Epidermal melanocyte (primary cell): ENCODE data around the gene ICAM1.
"Not testable (repeated sequence)": the region's sequence is repeated elsewhere in the genome, so short reads cannot be mapped to it uniquely, and the experiment has no call there.

Source experiments
- DNase-seq: peaks from one replicate; pipeline ENCODE4 v3.0.0; 2011; ENCODE audit warnings: low spot score; ENCODE audit not compliant: insufficient read length

Gene ICAM1, protein sequence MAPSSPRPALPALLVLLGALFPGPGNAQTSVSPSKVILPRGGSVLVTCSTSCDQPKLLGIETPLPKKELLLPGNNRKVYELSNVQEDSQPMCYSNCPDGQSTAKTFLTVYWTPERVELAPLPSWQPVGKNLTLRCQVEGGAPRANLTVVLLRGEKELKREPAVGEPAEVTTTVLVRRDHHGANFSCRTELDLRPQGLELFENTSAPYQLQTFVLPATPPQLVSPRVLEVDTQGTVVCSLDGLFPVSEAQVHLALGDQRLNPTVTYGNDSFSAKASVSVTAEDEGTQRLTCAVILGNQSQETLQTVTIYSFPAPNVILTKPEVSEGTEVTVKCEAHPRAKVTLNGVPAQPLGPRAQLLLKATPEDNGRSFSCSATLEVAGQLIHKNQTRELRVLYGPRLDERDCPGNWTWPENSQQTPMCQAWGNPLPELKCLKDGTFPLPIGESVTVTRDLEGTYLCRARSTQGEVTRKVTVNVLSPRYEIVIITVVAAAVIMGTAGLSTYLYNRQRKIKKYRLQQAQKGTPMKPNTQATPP

DNA sequence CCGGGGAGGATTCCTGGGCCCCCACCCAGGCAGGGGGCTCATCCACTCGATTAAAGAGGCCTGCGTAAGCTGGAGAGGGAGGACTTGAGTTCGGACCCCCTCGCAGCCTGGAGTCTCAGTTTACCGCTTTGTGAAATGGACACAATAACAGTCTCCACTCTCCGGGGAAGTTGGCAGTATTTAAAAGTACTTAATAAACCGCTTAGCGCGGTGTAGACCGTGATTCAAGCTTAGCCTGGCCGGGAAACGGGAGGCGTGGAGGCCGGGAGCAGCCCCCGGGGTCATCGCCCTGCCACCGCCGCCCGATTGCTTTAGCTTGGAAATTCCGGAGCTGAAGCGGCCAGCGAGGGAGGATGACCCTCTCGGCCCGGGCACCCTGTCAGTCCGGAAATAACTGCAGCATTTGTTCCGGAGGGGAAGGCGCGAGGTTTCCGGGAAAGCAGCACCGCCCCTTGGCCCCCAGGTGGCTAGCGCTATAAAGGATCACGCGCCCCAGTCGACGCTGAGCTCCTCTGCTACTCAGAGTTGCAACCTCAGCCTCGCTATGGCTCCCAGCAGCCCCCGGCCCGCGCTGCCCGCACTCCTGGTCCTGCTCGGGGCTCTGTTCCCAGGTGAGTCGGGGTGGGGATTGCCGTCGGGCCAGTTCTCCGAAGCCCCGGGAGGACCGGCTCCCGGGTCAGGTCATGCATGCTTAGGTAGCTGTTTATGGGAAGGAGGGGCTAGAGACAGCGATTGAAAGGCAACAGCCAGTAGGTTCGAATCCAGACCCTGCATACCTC lies at the start of gene ICAM1:
Gene ICAM1, plus strand, starts transcription at position 505 of the 779 bp plus-strand sequence. Its CDS starts 40 bp downstream, at position 545.
- no peak for DNase-seq

DNA sequence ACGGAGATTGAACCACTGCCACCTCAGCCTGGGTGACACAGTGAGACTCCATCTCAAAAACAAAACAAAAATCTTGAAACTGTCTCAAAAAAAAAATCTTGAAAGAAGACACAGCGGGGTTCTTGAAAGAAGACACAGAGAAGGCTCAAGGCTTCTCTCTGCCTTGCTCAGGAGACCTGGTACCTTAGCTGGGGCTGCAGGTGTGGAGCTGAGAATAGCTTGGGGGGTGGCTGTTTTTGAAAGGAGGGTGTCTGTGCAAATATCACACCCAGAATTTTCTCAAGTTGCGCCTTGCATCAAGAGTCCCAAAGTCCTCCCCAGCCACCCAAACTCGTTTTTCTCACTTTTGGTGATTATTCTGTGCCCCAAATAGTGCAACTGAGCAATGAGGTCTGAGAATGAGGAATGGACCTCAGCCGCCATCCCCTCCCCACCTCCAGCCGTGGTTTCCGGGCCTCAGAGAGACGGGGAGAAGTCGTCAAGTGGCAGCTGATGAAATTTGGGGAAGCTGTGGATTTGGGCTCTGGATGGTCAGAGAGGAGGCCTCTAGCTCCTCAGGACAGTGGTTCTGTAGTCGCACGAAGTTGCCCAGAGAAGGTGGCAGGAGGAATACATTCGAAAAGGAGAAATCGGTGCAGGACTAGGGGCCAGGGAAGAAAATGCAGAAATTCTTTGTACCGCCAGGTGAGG lies 48.6 kb upstream of the ICAM1 start:
- DNase-seq: no peak

DNA sequence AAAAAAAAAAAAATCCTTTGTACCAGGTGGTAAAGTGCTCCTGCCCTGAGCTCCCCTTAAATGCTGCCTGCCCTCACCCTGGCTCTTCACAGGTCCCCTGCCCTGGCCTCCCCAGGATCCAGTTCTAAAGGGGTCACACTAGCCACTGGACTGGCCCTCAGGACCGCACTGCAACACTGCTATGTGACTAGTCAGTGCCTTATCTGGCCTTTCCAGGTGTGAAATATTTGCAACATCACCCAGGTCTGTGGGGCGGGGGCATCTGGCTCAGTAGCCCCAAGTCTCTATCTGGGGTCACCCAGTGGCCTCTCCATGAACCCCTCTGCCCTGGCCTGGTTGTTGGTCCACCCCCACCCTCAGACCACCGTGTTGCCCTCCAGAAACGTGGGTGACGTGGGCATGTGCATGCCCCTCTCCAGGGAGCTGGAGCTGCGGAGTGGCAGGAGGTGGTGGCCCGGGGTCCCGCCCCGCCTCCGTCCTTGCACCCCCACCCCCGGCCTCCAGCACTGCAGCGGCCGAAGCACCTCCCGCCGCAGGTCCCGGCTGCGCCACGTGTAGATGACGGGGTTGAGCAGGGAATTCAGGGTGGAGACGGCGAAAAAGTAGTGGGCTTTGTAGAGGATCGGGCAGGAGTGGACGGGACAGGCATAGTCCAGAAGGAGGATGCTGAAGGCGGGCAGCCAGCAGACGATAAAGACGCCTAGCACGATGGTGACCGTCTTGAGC lies 47.3 kb upstream of the ICAM1 start:
- DNase-seq: no peak

DNA sequence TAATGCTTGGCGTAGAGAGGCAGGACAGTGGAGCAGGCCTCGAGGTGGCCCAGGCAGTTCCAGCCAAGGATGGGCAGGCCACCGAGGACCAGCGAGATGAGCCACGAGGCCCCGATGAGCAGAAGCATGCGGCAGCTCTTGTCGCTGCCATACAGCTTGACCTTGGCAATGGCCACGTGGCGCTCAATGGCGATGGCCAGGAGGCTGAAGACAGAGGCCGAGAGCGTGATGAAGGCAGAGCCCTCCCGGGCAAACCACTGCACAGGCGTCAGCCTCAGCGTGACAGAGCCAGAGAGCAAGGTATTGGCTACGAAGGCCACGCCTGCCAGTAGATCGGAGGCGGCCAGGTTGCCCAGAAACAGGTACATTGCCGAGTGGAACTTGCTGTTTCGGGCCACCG lies 46.6 kb upstream of the ICAM1 start:
- DNase-seq: no peak

DNA sequence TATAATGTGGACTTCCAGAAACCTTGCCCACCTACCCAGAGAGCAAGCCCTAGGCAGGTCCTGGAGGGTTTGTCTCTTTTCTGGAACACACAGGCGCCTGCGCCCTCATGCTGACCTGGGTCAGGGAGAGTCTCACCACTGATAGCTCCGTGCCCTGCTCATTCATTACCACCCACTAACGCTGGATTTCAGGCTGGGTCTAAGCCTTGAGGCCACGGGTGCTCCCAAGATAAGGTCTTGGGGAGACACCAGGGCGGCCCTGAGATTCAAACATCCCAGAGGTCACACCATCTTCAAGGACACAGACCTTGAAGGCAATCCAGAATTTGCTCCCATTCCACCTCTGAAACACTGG lies 44.9 kb upstream of the ICAM1 start:
- no peak for DNase-seq

DNA sequence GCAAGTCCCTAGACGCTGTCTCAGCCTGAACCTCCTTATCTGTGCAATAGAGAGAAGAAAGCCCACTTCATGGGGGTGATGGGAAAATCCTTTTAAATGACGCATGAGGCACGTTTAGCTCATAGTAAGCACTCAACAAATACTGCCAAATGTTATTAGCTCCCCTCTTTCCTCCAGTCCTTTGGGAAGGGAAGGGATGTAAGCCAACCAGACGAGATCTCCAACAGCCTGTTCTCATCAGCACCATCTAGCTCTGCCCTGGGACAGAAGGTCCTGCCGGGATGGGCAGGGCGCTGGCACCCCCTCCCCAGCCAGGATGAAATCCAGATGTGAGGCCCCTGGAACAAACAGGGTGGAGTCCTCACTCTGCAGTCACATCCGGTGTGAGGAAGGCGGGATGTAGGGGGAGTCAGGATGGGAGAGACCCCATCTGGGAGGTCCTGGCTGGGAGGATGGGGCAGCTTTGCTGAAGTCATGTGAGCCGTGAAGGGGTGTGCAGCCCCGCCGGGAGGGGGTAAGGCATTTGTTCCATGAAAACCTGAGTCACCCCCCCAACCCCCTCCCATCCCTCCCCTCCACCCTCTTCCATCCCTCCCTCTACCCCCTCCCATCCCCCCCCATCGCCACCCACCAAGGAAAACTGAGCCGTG lies 44.4 kb upstream of the ICAM1 start:
- no peak for DNase-seq

DNA sequence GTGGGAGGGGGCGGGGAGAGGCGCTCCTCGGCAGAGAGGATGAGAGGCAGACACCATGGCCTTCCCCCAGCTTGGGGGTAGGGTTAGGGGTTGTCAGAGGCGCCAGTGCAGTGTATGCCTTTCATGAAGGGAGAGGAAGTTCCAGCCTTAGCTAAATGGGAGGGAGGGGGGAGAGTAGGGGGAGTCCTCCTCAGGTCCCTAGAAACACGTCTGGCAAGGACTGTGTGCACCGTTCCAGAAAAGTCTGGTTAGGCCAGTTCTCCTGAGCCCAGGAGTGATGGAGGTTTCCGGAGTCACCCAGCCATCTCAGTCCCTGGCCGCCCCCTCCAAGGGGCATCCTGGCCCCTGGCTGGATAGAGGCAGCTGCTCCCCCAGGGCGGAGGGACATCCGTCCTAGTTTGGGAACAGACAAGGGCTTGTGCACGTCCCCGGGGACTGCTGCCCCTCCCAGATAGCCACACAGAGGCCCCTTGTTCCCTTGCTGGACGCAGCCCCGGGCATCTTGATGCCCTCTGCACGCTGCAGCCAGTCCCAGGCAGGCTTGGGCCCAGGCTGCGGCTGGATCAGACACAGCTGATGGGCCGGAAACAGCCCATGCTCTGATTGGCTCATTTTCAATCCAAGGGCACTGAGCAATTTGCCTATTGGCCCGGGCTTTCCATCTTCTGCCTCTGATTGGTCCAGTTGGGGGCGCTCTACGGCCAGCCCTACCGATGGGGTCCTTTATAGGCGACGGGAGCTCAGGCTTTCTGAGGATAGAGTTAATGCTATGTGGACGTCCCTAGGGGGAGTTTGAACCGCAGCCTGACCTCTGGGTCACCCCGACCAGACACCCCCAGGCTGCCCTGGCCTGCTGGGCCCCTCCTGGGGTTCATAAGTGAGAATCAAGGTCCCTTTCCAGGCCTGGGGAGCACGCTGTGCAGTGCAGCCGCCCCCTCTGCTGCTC lies 43.6 kb upstream of the ICAM1 start:
- DNase-seq: peak; percentile 77

DNA sequence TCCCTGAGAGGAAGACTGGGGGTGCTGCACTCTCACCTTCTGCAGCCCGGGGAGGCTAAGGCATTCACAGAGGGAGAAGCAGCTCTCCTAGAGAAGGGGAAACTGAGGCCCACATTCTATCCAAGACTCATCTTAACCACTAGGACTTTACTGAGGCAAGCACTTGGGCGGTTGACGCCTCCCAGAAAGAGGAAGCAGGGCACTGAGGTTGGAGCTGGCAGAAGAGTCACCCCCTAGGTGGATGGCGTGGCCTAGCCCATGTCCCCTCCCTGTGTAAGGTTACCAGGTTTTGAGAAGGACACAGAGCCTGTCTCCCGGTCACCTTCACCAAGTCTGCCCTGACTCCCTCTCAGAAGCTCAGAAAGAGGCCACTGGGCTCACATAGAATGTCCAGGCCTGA lies 42.5 kb upstream of the ICAM1 start:
- no peak for DNase-seq

DNA sequence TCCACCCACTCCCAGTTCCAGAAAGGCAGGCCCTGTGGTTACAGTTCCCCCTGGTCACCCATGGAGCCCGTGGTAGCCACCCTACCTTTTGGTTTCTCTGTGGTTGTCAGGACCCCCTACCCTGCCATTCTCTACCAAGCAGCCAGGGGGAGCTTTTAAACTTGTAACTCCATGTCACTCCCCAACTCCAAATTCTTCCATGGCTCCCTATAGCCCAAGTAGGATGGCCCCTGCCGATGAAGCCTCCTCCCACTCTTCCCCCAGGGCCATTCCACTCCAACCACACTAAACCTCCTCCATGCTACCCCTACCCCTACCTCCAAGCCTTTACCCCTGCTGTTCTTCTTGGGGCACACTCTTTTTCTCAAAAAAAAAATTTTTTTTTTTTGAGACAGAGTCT lies 42.0 kb upstream of the ICAM1 start:
- DNase-seq: no peak

DNA sequence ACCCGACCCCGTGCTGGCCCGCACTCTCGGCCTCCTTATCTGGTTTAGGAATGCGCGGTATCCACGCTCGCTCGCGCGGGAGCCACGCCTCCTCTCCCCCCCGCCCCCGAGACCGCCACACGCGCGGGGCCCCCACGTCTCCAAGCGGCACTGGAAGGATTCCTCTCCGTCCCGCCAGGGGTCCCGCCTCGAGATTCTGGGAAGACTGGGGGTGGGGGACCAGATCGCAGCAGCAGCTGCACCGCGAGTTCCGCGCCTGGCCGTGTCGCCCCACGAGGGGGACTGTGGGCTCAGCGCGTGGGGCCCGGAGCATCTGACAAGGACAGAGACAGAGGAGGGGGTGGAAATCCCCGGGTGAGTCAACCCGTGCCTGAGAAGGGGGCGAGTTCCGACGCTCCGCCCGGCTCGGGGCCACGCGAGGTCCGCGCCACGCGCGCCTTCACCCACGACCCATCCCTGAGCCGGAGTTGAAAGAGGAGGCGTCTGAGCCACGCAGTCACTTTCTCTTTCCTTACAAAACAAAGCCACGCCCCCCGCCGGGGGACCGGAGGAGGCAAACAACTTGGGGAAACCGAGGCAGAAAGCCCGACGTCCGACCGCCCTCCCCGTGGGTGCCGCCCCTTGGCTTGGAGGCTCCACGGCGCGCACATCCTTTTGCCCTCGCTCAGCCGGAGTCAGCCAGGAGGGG lies 40.6 kb upstream of the ICAM1 start:
- no peak for DNase-seq

DNA sequence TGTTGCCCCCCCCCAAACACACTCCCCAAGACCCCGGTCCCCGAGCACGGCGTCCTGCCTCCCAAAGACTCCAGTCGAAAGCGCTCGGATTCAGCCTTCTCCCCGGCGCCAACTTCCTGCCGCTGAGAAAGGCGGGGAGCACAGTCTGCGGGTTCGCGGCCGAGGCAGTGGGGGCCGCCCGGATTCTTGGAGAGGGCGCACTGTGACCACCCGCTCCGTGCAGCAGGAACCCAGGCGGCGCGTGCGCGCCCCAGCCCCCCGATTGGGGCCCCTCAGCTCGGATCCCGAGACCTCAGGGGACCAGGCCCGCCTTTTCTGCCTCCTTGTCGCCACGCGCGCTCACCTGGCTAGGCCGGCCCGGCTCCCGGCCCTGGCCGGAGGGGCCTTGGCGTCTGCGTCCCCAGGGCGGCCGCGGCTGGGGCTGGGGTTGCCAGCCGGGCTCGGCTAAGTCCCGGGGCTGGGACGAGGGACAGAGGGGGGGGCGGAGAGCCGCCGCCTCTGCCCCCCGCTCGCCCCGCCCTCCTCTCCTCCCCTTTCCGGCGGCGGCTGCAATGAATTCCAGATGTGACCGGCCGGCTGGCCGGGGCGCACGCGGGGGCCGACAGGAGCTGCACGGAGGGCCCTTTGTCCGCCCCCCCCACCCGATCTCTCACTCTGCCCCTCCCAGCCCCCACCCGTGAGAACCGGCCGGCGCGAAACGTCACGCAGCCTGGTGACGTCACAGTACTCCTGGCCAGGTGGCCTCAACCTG lies 39.9 kb upstream of the ICAM1 start, which contains the start of gene S1PR2:
Gene S1PR2, minus strand, starts transcription at position 471 of the 751 bp plus-strand sequence. CDS start 6,426 bp downstream, outside the sequence.
- DNase-seq: peak; percentile 83

DNA sequence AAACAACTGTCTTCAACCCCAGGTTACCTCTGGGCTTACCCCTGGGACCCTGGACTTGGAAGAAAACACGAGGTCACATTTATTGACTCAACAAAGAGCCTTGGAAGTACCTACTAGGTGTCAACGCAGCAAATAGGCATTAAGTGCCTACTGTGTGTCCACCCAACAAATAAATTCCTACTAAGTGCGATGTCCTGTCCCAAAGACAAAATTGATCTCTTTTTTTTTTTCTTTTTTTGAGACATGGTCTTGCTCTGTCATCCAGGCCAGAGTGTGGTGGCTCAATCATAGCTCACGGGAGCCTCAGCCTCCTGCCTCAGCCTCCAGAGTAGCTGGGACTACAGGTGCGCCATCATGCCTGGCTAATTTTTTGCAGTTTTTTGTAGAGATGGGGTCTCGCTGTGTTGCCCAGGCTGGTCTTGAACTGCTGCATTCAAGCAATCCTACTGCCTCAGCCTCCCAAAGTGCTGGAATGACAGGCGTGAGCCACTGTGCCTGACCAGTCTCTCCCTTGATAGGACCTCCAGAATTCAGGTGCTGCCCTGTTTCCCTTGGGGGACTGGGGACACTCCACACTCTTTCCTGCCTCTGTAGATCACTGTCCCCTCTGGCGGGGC lies 39.2 kb upstream of the ICAM1 start:
- no peak for DNase-seq

DNA sequence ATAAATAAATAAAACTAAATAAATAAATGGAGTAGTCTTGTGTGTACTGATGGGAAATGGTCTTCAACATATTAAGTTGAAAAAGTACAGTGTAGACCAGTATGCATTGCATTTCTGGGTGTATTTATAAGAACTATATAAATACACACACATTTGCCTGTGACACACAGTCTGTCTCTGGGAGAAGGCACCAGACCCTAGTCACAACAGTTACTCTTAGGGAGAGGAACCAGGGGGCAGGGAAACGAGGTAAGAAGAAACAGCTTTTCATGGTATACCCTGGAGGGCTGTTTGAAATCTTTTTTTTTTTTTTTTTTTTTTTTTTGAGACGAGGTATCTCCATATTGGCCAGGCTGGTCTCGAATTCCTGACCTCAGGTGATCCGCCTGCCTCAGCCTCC lies 37.0 kb upstream of the ICAM1 start:
- DNase-seq: no peak

DNA sequence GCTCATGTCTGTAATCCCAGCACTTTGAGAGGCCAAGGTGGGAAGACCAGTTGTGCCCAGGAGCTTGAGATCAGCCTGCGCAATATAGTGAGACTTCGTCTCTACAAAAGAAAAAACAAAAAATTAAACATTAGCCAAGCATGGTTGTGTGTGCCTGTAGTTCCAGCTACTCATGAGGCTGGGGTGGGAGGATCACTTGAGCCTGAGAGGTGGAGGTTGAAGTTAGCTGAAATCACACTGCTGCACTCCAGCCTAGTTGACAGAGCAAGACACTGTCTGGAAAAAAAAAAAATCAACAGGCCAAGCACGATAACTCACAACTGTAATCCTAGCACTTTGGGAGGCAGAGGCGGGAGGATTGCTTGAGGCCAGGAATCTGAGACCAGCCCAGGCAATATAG lies 35.9 kb upstream of the ICAM1 start:
- no peak for DNase-seq

DNA sequence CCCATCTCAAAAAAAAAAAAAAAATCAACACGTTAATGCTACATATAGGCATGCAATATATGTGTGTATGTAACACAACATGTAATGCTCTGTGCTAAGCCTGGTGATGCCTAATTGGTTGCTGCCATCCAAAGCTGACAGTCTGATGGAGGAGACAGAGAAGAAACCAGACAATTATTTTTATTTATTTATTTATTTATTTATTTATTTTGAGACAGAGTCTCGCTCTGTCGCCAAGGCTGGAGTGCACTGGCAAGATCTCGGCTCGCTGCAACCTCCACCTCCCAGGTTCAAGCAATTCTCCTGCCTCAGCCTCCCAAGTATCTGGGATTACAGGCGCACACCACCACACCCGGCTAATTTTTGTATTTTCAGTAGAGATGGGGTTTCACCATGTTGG lies 35.5 kb upstream of the ICAM1 start:
- not testable (repeated sequence) for DNase-seq

DNA sequence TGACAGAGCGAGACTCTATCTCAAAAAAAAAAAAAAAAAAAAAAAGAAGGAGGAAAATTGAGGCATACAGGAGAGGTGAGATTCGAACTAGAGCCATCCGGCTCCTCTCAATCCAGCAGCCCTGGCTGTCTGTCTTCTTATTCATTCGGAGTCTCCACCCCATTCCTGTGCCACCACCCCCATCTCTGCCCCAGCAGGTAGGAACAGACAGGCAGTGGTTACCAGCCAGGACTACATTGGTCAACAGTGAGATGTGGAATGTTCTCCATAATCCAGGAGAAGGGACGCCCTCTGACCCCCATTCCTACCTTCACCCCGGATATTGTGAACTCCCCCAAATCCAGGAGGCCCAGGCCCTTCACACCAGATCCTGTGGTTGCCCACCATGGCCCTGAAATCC lies 33.2 kb upstream of the ICAM1 start:
- DNase-seq: no peak

DNA sequence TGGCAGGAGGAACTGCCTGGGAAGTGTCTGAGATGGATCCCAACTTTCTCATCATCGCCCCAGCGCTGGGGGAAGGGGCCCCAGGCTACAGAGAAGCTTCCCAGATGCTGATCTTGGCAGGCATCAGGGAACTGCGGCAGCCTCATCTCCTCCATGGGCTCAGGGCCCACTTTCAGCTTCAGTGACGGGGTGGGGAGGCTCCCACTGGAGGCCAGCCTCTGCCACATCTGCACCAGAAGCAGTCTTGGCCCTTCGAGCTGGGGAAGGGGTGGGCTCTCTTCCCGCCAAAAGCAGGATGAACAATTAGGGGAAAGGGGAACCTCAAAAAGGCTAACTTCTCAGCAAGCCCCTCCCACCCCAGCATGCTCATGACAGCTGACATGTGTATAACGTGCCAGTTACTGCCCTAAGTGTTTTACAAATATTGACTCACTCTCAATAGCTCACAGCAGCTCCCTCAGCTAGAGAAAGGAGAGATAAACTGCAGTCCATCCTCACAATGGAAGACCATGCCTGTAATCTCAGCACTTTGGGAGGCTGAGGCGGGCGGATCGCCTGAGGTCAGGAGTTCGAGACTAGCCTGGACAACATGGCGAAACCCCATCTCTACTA lies 32.6 kb upstream of the ICAM1 start:
- DNase-seq: no peak
